ENCODE data around the gene PDIA5.

Gene PDIA5

GRCh38 chr3:123054109-123054778 lies 12.6 kb upstream of the PDIA5 start:
- DNase-seq (ENCODE audit: extremely low read depth, low read depth), result no peak
- TF ChIP-seq CTCF (IDR thresholded peaks at IDR 0.05; ENCODE audit: low read depth, low read length), result no peak

- no peak for DNase-seq (ENCODE audit: extremely low read depth, low read depth)
- no peak for TF ChIP-seq CTCF (IDR thresholded peaks at IDR 0.05; ENCODE audit: low read depth, low read length)
Observed at GRCh38 chr3:123054931-123055330, 11.9 kb upstream of the PDIA5 start.

GRCh38 chr3:123055352-123055751 lies 11.5 kb upstream of the PDIA5 start:
- DNase-seq (ENCODE audit: extremely low read depth, low read depth), result no peak
- no peak for TF ChIP-seq CTCF (IDR thresholded peaks at IDR 0.05; ENCODE audit: low read depth, low read length)

- no peak for TF ChIP-seq CTCF (IDR thresholded peaks at IDR 0.05; ENCODE audit: low read depth, low read length)
- no peak for DNase-seq (ENCODE audit: extremely low read depth, low read depth)
Observed at GRCh38 chr3:123058505-123058904, 8.3 kb upstream of the PDIA5 start.

- no peak for TF ChIP-seq CTCF (IDR thresholded peaks at IDR 0.05; ENCODE audit: low read depth, low read length)
- no peak for DNase-seq (ENCODE audit: extremely low read depth, low read depth)
Observed at GRCh38 chr3:123060054-123060453, 6.8 kb upstream of the PDIA5 start.

- no peak for TF ChIP-seq CTCF (IDR thresholded peaks at IDR 0.05; ENCODE audit: low read depth, low read length)
- no peak for DNase-seq (ENCODE audit: extremely low read depth, low read depth)
Observed at GRCh38 chr3:123061856-123062255, 5.0 kb upstream of the PDIA5 start.

GRCh38 chr3:123063034-123063433 lies 3.8 kb upstream of the PDIA5 start:
- TF ChIP-seq CTCF (IDR thresholded peaks at IDR 0.05; ENCODE audit: low read depth, low read length), result no peak
- DNase-seq (ENCODE audit: extremely low read depth, low read depth), result no peak
